HG03460 (cell line): ENCODE measurements around the gene KCNH4.
"Not testable (repeated sequence)": the region's sequence is repeated elsewhere in the genome, so short reads cannot be mapped to it uniquely, and the experiment has no call there.

Experiments used
- ATAC-seq: cut with Tn5 transposase; IDR thresholded peaks from one replicate; pipeline ENCODE4 v1.9.1; 2021; ENCODE audit not compliant: unreplicated experiment

Gene KCNH4

DNA sequence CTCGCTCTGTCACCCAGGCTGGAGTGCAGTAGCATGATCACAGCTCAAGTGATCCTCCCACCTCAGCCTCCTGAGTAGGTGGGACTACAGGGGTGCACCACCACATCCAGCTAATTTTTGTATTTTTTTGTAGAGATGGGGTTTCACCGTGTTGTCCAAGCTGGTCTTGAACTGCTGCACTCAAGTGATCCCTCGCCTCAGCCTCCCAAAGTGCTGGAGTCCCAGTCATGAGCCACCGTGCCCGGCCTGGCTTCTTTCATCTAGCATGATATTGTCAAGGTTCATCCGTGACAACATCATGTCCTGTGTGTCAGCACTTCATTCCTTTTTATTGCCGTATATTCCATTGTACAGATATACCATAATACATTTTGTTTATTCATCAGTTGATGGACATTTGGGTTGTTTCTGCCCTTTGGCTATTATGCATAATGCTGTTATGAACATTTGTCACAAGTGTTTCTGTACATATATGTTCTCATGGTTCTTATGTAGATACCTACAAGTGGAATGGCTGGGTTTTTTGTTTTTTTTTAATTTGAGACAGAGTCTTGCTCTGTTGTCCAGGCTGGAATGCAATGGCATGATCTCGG lies 16.7 kb upstream of the KCNH4 start:
- no peak for ATAC-seq

DNA sequence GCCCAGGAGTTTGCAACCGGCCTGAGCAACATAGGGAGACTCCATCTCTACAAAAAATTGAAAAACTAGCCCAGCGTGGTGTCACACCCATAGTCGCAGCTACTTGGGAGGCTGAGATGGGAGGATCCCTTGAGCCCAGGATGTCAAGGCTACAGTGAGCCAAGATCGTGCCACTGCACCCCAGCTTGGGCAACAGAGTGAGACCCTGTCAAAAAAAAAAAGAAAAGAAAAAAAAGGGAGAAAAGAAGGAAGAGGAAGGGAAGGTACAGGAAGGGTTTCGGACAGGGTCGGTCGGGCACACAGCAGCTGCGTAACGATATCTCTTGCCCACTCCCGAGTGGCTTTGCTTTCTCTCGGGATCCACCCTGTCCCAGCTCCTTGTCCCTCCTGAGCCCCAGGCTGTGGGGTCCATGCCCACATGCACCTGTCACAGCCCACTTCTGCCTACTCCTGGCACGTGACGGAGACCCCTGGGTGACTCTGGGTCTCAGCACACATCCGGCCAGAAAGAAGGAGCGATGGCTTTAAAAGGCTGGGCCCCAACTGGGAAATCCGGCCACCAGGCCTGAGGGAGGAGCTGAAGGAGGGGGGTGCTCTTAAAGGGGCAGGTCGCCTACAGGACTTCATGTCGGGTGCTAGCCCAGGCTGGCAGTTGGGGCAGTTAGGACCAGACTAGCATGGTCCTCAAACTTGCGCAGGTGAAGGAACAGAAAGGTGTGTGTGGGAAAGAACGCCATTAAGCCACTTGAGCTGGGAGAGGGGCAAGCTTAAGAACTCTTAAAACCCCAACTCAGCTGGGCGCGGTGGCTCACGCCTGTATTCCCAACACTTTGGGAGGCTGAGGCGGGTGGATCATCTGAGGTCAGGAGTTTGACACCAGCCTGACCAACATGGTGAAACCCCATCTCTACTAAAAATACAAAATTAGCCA lies 13.3 kb upstream of the KCNH4 start, which contains the start of gene GHDC:
TSS of gene GHDC (minus strand) at position 526 of the 931 bp plus-strand sequence. CDS start 913 bp downstream, outside the sequence.
- peak; percentile 85 for ATAC-seq

DNA sequence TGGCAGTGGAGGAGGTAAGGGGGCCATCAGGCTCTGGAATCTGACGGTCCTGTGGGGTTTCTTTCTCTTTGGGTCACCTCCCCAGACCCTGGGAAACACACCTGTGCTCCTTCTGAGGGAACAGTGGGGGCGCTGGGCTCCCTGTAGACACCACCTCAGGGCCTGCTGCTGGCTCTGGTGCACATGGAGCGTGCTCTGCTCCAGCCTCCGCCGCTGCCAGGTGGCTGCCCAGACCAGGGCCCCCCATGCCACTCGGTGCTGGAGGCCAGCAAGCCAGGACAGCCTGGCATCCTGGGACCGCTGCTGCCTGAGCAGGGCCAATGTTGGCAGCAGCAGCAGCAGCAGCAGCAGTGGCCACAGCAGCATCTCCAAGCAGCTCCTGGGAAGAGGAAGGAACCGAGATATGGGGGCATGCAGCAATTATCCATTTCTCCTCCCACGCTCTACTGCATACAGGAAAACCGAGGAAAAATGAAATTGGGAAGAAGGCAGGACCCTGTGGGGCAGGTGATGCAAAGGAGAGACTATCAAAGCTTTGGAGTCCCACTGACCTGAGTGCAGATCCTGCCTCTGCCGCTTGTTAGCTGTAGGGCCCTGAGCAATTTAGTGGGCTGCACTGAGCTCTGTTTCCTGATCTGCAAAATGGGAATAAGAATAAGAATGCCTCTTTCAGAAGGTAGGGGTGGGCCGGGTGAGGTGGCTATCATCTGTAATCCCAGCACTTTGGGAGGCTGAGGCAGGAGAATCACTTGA lies 12.4 kb upstream of the KCNH4 start:
- no peak for ATAC-seq

DNA sequence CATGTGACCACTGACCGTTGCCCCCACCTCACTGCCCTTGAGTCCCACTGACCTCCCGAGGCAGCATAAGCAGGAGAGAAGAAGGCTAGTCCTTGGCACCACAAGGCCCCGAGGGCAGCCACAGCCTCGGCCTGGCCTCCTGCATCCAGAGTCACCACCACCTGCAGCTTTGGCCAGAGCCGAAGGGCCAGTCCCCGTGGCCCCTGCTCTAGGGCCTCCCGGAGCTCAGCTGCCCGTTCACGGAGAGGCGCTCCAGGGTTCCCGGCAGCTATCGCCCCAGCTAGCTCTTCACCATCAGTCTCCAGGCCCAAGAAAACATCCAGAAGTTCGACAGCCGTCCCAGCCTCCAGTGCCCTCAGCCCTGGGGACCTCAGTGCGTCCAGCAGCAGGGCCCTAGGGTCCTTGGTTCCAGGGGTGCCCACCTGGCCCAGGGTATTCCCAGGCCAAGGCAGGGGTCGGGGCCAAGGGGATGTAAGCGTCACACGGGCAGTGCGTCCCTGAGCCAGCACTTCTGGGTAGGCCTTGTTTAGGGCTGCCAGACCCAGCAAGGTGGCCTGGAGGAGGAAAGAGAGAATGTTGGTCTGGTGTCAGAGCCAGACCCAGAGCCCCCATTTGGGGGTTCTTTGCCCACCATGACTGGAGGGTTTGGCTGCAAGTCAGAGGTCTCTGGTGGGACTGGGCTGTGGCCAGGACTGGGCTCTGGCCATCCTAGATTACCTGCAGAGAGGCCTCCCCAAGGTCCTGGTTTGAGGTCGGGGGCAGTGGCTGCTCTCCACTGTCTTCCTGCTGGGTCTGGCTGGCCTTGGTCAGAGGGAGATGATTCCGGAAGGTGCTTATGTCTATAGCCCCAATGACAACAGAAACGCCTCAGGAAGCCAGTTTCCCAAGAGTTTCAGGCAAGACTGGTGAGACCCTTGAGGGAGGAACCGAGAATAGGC lies 11.5 kb upstream of the KCNH4 start:
- no peak for ATAC-seq

DNA sequence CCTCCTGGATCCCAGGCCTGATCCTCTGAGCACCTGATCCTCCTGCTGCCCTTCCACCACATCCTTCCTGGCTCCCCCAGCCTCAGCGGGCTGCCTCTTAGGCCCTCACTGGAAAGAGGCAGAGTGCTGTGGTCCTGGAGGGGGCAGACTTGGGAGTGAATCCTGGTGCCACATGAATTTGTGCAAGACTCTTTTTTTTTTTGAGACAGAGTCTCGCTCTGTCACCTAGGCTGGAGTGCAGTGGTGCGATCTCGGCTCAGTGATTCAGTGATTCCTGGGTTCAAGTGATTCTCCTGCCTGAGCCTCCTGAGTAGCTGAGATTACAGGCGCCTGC lies 10.3 kb upstream of the KCNH4 start:
- no peak for ATAC-seq

DNA sequence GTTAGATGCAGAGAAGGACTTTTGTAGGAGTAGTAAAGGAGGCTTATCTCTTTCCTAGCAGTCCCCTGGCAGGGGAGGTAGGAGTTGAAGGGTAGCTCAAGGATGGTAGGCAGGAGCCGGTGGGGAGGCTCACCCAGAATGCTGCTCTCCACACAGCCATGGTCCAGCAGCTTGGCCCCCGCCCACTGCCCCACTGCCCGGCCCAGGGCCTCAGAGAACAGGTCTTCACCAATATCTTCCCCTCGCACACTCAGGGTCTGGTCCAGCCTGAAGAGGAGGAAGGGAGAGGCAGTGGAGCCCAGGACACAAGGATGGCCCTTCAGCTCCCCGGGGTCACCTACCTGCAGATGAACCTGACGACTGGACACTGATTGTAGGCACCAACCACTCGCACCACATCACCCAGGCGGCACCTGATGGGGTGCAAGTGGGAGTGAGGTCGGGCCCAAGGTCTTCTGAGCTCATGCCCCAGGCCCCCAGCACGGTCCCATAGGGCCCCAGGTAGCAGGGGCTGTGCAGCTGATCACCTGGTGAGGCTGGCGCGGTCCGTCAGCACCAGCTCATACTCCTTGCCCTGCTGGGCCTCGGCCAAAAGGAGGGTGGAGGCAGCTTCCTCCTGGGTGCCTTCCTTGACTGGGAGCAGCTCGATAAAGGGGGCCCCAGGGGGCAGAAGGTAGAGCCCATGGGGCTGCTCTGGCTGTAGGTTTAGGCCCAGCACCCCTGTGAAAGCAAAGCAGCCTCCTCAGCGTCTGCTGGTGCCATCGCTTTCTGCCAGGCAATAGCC lies 9.7 kb upstream of the KCNH4 start:
- no peak for ATAC-seq

DNA sequence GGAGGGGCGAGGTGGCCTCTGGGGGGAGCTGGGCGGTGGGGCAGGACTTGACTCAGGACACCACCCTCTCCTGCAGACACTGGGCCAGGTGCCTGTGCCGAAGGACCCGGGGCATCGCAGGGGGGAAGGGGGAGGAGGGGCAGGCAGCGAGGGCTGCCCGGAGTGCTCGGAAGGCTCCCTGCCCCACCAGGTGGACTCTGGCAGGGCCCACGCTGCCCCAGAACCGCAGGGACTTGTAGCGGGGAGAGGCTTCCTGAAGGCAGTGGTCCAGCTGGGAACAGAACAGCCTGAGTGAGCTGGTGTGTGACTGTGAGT lies 8.7 kb upstream of the KCNH4 start:
- ATAC-seq: no peak

DNA sequence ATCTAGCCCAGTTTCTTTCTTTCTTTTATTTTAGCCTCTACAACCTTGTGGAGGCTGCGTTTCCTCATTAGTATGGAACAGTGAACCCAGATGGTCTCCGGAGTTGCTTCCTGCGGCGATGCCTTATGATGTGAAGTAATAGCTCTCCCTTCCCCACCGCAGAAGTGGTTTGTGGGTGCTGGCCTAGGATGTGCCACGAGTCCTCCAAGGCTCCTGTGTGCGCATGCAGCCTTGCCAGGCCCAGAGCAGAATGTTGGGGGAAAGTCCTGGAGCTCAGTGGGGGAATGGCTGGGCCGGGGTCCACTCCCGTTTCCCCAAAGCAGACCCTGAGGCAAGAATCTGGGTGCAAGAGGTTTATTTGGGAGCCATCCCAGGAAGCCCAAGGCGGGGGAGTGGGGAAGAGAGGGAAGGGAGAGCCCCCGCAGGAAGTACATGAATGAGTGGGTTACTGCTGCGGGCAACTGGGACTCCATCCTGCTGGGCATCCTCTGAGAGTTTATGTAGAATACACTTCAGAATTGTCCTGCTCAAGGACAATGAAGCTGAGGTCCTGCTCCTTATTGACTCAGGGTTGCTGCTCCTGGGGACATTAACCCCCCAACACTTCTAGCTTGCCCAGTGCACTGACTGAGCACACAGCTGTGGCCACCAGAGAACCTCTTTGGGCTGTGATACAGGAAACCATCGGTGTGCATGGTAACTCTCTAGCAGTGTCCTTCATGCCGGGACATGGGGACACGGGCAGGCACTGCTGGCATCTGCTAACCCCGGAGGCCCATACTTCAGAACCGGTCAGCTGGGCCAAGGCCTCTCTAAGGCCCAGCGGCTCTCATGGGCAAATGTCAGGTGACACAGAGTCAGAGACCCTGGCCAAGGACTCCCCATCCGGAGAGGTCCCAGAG lies 8.1 kb upstream of the KCNH4 start:
- no peak for ATAC-seq

DNA sequence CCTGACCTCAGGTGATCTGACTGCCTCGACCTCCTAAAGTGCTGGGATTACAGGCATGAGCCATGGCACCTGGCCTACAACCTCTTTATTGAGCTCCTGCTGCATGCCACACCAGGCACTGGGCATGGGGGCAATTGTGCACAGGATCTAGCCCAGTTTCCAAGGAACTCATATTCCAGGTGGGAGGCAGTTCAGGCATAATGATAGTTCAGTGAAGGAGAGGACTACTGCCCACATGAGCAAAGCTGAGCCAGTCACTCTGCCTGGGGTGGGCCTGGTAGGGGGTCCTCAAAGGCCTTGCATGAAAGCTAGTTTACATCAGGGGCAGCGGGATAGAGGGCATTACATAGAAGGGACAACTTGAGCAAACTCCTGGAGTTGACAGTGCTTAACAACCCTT lies 6.9 kb upstream of the KCNH4 start:
- ATAC-seq: no peak

DNA sequence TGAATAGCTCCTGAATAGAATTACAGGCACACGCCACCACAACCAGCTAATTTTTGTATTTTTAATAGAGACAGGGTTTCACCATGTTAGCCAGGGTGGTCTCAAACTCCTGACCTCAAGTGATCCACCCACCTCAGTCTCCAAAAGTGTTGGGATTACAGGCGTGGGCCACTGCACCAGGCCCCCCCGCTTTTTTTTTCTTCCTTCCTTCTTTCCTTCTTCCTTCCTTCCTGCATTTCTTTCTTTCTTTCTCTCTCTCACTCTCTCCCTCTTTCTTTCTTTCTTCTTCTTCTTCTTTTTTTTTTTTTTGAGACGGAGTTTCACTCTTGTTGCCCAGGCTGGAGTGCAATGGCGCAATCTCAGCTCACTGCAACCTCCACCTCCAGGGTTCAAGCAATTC lies 5.2 kb upstream of the KCNH4 start:
- ATAC-seq: not testable (repeated sequence)

DNA sequence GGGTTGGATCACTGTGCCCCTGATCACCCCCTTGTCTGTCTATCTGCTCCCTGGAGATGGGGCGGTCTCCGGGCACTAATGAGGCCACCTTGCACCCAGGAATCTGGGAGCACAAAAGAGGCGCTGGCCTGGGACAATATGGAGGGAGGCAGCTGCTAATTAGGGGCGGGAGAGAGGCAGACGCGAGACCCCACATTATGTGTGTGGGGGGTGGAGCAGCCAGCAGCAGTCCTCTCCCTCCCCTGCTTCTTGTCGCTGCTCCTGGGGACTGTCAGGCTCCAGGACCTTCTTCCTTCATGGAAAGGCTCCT lies 4.6 kb upstream of the KCNH4 start:
- no peak for ATAC-seq

DNA sequence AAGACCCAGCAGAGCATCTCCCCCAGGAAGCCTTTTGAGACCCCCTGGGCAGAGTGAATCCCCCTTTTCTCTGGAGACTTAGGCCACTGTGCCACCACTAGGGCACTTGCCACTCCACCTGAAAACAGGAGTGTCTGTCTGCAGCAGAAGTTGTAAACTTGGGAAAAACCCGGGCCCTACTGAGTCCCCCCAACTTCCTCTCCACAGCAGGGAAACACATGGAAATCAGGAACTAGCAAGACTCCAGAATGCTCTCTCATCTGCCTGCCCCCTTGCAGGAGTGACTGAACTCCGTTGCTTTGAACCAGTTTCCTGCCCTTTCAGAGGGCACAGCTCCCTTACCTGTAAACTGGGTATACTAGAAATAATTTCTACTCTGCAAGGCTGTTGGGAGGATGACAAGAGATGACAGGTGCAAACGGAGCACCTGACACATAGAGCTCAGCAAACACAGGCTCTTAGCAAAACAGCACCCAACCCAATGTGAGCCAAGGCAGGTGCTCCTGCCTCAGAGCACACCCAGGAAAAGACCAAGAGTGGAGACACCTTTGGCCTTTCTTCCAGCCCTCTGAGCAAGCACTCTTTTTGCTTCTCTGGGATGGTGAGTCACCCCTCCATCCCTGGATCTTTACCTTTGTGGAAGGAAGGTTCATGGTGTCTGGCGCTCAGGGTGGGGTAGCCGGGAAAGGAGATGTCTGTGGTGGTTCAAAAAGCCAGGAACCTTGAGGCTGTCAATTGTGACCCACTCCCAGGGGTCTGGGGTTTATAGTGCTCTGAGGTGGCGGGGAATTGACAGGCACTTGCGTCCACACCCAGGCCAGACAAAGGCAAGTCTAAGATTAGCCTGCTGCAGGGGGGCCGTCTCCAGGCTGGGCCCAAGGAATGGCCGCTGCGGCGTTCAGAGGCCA lies 4.0 kb upstream of the KCNH4 start, which contains the start of gene HCRT:
TSS of gene HCRT (minus strand) at position 740 of the 908 bp plus-strand sequence. CDS start at position 653, 87 bp downstream.
- ATAC-seq: no peak

DNA sequence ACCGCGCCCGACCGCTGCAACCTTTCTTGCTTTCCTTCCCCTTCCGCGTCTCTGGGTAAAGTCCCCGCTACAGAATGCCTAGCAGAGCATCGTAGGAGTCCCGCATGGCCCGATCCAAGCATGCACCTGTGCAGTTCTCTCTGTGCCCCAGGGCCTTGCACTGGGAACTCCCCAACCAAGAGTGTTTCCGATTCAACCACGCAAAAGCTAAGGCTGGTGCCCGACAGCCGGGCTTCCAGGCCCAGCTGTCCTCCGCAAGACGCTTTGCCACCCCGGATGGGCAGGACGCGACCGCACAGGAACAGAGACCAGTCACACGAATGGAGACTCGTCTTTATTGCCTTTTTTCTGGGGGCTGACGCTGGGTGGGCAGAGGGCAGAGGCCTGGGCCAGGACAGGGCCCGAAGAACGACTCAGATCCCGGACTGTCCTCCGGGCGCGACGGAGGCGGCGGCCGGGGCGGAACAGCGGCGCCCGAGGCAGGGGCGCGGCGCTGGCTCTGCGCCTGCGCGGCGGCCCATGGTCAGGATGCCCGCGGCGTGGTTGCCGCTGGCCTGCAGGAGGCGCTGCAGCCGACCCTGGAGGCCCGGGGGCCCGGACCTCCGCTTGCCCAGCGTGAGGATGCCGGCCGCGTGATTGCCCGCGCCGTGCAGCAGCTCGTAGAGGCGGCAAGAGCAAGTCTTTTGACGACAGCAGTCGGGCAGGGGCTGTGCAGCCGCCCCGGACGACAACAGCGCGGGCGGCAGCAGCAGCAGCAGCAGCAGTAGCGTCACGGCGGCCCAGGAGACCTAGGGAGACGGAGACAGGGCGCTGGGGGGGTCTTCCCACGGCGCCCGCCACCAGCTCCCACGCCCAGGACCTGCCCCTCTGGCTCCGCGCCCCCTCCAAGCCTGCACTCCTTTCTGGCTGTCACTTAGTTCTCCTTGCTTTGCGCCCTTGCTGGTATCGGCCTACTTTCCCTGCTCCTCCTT lies 3.1 kb upstream of the KCNH4 start:
- ATAC-seq: peak; percentile 49

DNA sequence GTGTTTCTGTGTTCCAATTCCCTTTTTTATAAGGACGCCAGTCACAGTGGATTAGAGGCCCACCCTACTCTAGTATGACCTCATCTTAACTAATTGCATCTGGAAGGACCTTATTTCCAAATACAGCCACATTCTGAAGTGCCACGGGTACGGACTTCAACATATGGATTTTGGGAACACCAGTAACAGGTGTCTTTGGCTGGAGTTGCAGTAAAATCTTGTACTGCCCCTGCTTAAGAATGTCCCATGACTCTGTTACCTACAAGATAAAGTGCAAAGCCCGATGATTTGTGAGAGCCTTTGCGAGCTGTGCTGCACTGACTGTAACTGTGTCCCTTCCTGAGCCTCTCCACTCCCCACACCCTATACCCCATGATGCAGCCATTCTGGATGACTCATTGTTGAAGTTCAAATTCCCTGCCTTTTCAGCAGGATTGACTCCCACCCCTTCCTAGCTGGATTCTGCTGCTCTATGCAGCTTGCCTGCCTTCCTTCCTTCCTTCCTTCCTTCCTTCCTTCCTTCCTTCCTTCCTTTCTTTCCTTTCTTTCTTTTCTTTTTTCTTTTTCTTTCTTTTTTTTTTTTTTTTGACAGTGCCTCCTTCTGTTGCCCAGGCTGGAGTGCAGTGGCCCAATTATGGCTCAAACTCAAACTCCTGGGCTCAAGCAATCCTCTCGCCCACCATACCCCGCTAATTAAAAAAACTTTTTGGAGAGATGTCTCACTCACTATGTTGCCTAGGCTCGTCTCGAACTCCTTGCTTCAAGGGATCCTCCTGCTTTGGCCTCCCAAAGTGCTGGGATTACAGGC lies 2.2 kb upstream of the KCNH4 start:
- no peak for ATAC-seq

DNA sequence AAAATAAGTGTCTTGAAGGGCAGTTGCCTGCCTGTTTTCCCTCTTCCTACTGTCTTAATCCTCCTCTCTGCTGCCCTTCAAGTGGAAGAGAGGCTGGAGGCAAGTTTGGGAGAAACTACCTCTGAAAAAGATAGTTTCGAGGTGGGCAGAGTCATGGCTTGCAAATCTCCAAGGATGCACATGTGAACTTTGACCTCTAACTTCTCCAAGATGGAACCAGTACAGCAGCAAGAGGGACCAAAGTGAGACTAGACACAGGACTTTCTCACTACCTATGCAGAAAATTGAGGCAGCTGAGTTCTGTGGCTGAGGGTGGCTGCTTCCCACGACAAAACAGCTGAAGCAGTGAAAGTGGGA lies 887 bp upstream of the KCNH4 start:
- ATAC-seq: no peak

DNA sequence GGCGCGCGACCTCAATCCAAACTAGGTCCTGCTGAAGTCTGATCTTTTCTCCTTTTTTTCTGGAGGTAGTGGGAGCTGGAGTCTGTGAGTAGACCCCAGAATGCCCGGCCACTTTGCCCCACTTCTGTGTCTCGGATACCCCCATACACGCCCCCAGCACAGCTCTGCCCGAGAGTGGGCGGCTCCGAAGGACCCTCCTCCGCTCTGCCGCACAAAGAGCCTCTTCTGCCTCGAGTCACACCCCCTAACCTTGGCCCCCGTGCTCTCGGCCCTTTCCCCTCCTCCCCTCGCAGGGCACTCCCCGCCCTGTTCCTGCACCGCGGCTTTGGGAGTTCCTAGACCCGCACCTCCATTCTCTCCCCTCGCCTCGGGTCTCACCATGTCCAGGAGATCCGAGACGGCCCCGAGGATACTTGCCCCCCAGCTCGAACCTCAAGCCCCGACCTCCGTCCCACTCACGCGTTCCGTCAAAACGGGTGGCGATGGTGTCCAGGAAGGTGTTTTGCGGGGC lies 476 bp downstream of the KCNH4 start:
- no peak for ATAC-seq
